K562 (cell line): ENCODE results near the gene GABRB1. TPM values are rescaled to one million over a fixed set of nuclear protein-coding genes. Genes with fewer than 3 reads are reported as not detected.

Experiments used
- FOXK2 ChIP-seq, 2 experiments: fragments of 450-650 bp; IDR thresholded peaks in 1 of 2; conservative IDR thresholded peaks in 1 of 2; 2 replicates each; pipeline ENCODE4 v1.6.1; 2016; ENCODE audit warnings: low read depth in 2 of 2, mild to moderate bottlenecking in 1 of 2
- GTF2A2 ChIP-seq: IDR thresholded peaks from 2 replicates; pipeline ENCODE4 v1.6.1; 2016; ENCODE audit warnings: mild to moderate bottlenecking, missing genetic modification characterization, missing compliant biosample characterization
- ZNF165 ChIP-seq: fragments of 250-450 bp; sonication (Bioruptor Pico); IDR thresholded peaks from 2 replicates; pipeline ENCODE4 v1.4.0; 2020; ENCODE audit warnings: borderline replicate concordance
- polyA plus RNA-seq, 8 experiments: library from polyadenylated mRNA; depleted of rRNA in 4 of 8; stranded (reverse) in 5 of 8; unstranded in 3 of 8; fragments of >200 nt; fragmentation: Nextera tagmentation in 2 of 8; fragmentation: Illumina TruSeq in 1 of 8; extraction: Ambion mirVana in 2 of 8; extraction: Trizol in 1 of 8; gene quantifications; 2 replicates each; pipeline versions ENCODE4 v1.2.1 to v1.2.3, GENCODE V29; 2011 to 2014; ENCODE audit warnings: inconsistent platforms in 1 of 8, missing spikeins in 1 of 8
- total RNA-seq, 7 experiments: library from RNA; depleted of rRNA in 6 of 7; stranded (reverse); fragments of >200 nt in 6 of 7; fragmentation: Illumina TruSeq in 2 of 7; extraction: Trizol in 2 of 7; gene quantifications; 2 replicates each; pipeline versions ENCODE4 v1.2.1 to v1.2.3, GENCODE V29; 2011 to 2021; ENCODE audit warnings: low replicate concordance in 1 of 7
- TF ChIP-seq, protein P1 (sequence below): fragments of 150-350 bp; conservative IDR thresholded peaks from 2 replicates; pipeline ENCODE4 v1.6.1; 2014; ENCODE audit warnings: low read length
- TF ChIP-seq, protein P2 (sequence below): fragments of 200-400 bp; formaldehyde crosslinking; IDR thresholded peaks from 2 replicates; pipeline ENCODE4 v1.6.1; 2017; ENCODE audit warnings: mild to moderate bottlenecking, low read depth, low read length, moderate library complexity

Gene GABRB1
- total and polyA plus RNA-seq, 9 of the 15 experiments (the other 6 are each of a cell fraction or from before 2014, with no cell fraction given) = not detected

GRCh38 chr4:46986922-46987638 lies 44.3 kb upstream of the GABRB1 start (continued):
- TF ChIP-seq, protein P1, sequence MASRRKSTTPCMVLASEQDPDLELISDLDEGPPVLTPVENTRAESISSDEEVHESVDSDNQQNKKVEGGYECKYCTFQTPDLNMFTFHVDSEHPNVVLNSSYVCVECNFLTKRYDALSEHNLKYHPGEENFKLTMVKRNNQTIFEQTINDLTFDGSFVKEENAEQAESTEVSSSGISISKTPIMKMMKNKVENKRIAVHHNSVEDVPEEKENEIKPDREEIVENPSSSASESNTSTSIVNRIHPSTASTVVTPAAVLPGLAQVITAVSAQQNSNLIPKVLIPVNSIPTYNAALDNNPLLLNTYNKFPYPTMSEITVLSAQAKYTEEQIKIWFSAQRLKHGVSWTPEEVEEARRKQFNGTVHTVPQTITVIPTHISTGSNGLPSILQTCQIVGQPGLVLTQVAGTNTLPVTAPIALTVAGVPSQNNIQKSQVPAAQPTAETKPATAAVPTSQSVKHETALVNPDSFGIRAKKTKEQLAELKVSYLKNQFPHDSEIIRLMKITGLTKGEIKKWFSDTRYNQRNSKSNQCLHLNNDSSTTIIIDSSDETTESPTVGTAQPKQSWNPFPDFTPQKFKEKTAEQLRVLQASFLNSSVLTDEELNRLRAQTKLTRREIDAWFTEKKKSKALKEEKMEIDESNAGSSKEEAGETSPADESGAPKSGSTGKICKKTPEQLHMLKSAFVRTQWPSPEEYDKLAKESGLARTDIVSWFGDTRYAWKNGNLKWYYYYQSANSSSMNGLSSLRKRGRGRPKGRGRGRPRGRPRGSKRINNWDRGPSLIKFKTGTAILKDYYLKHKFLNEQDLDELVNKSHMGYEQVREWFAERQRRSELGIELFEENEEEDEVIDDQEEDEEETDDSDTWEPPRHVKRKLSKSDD = no peak
- no peak for TF ChIP-seq GTF2A2 (tag)
- TF ChIP-seq, protein P2, sequence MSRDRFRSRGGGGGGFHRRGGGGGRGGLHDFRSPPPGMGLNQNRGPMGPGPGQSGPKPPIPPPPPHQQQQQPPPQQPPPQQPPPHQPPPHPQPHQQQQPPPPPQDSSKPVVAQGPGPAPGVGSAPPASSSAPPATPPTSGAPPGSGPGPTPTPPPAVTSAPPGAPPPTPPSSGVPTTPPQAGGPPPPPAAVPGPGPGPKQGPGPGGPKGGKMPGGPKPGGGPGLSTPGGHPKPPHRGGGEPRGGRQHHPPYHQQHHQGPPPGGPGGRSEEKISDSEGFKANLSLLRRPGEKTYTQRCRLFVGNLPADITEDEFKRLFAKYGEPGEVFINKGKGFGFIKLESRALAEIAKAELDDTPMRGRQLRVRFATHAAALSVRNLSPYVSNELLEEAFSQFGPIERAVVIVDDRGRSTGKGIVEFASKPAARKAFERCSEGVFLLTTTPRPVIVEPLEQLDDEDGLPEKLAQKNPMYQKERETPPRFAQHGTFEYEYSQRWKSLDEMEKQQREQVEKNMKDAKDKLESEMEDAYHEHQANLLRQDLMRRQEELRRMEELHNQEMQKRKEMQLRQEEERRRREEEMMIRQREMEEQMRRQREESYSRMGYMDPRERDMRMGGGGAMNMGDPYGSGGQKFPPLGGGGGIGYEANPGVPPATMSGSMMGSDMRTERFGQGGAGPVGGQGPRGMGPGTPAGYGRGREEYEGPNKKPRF = no peak
- no peak for TF ChIP-seq ZNF165 (CRISPR knock-in tag)
- no peak for TF ChIP-seq FOXK2 (conservative IDR thresholded peaks at IDR 0.05 in 1 of 2, IDR thresholded peaks at IDR 0.05 in 1 of 2; ENCODE audit: low read depth in 2 of 2)
